HS-5 (cell line): ENCODE measurements around the gene PDE3B.
"Not testable (repeated sequence)": the region's sequence is repeated elsewhere in the genome, so short reads cannot be mapped to it uniquely, and the experiment has no call there.

Experiments used
- DNase-seq: peaks from one replicate; pipeline ENCODE4 v3.0.0-alpha.2; 2012; ENCODE audit warnings: low read depth

Gene PDE3B

GRCh38 chr11:14746857-14747395 lies 103.3 kb downstream of the PDE3B start:
- no peak for DNase-seq

GRCh38 chr11:14748090-14748489 lies 104.5 kb downstream of the PDE3B start:
- no peak for DNase-seq

- DNase-seq, result no peak
These were observed 107.3 kb downstream of the PDE3B start for GRCh38 chr11:14750911-14751310.

GRCh38 chr11:14751975-14752407 lies 108.4 kb downstream of the PDE3B start:
- DNase-seq, result no peak

GRCh38 chr11:14755140-14755539 lies 111.5 kb downstream of the PDE3B start:
- no peak for DNase-seq

- DNase-seq, result no peak
These were observed 112.7 kb downstream of the PDE3B start for GRCh38 chr11:14756349-14756748.

- DNase-seq, result not testable (repeated sequence)
These were observed 115.9 kb downstream of the PDE3B start for GRCh38 chr11:14759300-14760012.

GRCh38 chr11:14764179-14764578 lies 120.6 kb downstream of the PDE3B start:
- DNase-seq, result no peak

GRCh38 chr11:14764579-14765527 lies 121.2 kb downstream of the PDE3B start:
- DNase-seq, result no peak

- no peak for DNase-seq
These were observed 123.0 kb downstream of the PDE3B start for GRCh38 chr11:14766585-14766984.

GRCh38 chr11:14768526-14769188 lies 125.1 kb downstream of the PDE3B start:
- DNase-seq, result no peak

- no peak for DNase-seq
These were observed 130.2 kb downstream of the PDE3B start for GRCh38 chr11:14773755-14774154.

GRCh38 chr11:14774721-14775120 lies 131.1 kb downstream of the PDE3B start:
- no peak for DNase-seq

- no peak for DNase-seq
These were observed 132.3 kb downstream of the PDE3B start for GRCh38 chr11:14775897-14776296.

- DNase-seq, result not testable (repeated sequence)
These were observed 134.9 kb downstream of the PDE3B start for GRCh38 chr11:14778460-14778859.

GRCh38 chr11:14783788-14784187 lies 140.2 kb downstream of the PDE3B start:
- no peak for DNase-seq

GRCh38 chr11:14784230-14784629 lies 140.6 kb downstream of the PDE3B start:
- no peak for DNase-seq

- DNase-seq, result no peak
These were observed 146.4 kb downstream of the PDE3B start for GRCh38 chr11:14789879-14790484.

- no peak for DNase-seq
These were observed 149.9 kb downstream of the PDE3B start for GRCh38 chr11:14793546-14793945.

- DNase-seq, result not testable (repeated sequence)
These were observed 152.4 kb downstream of the PDE3B start for GRCh38 chr11:14796028-14796427.

GRCh38 chr11:14803846-14804245 lies 160.2 kb downstream of the PDE3B start:
- no peak for DNase-seq

GRCh38 chr11:14809466-14809865 lies 165.9 kb downstream of the PDE3B start:
- no peak for DNase-seq
